ENCODE measurements around the gene CFAP70.

GRCh38 chr10:73289958-73290357, 68.7 kb downstream of the CFAP70 start:
- TF ChIP-seq, protein P1, sequence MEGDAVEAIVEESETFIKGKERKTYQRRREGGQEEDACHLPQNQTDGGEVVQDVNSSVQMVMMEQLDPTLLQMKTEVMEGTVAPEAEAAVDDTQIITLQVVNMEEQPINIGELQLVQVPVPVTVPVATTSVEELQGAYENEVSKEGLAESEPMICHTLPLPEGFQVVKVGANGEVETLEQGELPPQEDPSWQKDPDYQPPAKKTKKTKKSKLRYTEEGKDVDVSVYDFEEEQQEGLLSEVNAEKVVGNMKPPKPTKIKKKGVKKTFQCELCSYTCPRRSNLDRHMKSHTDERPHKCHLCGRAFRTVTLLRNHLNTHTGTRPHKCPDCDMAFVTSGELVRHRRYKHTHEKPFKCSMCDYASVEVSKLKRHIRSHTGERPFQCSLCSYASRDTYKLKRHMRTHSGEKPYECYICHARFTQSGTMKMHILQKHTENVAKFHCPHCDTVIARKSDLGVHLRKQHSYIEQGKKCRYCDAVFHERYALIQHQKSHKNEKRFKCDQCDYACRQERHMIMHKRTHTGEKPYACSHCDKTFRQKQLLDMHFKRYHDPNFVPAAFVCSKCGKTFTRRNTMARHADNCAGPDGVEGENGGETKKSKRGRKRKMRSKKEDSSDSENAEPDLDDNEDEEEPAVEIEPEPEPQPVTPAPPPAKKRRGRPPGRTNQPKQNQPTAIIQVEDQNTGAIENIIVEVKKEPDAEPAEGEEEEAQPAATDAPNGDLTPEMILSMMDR (IDR thresholded peaks at IDR 0.05), result no peak
- TF ChIP-seq POLR2A (IDR thresholded peaks at IDR 0.05), result no peak
